LNCAP (cell line): ENCODE results near the gene SPATA31D1.
"Not testable (repeated sequence)": the region's sequence is repeated elsewhere in the genome, so short reads cannot be mapped to it uniquely, and the experiment has no call there.

Source experiments
- TF ChIP-seq, protein P1 (sequence below): fragments of 450-650 bp; IDR thresholded peaks from 2 replicates; pipeline ENCODE4 v1.5.1; 2017; ENCODE audit warnings: mild to moderate bottlenecking

Gene SPATA31D1

DNA sequence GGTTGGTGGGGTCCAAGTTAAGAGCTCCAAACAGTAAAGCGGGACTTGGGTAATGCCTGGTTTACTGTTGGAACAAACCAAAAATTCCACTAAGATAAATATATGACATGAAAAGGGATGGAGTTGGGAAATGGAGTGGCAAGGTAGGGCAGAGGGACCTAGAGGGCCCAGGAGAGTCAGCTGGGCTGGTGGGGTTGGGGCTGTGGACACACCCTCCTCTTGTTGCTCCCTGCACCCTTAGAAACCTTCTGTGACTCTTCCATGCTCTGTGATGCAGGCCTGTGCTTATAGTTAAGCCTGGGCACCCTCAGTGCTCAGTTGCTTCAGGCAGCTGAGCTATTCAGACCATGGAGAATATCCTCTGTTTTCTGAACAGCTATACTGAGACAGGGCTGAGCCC, at the start of gene SPATA31D1:
Gene SPATA31D1 (plus strand): TSS at position 301 of the 400 bp plus-strand sequence. CDS start 47 bp downstream, at position 348.
- TF ChIP-seq, protein P1, sequence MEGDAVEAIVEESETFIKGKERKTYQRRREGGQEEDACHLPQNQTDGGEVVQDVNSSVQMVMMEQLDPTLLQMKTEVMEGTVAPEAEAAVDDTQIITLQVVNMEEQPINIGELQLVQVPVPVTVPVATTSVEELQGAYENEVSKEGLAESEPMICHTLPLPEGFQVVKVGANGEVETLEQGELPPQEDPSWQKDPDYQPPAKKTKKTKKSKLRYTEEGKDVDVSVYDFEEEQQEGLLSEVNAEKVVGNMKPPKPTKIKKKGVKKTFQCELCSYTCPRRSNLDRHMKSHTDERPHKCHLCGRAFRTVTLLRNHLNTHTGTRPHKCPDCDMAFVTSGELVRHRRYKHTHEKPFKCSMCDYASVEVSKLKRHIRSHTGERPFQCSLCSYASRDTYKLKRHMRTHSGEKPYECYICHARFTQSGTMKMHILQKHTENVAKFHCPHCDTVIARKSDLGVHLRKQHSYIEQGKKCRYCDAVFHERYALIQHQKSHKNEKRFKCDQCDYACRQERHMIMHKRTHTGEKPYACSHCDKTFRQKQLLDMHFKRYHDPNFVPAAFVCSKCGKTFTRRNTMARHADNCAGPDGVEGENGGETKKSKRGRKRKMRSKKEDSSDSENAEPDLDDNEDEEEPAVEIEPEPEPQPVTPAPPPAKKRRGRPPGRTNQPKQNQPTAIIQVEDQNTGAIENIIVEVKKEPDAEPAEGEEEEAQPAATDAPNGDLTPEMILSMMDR: not testable (repeated sequence)

DNA sequence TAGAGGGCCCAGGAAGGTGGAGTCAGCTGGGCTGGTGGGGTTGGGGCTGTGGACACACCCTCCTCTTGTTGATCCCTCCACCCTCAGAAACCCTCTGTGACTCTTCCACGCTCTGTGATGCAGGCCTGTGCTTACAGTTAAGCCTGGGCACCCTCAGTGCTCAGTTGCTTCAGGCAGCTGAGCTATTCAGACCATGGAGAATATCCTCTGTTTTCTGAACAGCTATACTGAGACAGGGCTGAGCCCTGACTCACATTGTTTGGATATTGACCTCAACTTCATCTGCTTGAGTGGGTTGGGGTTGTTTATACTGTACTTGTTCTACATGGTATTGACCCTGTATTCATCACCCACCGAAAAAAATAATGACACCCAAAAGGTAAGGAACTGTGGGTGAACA, 45.2 kb upstream of the SPATA31D1 start, which contains the start of gene SPATA31D3:
Gene SPATA31D3 (plus strand): TSS at position 108 of the 400 bp plus-strand sequence. CDS start 86 bp downstream, at position 194.
- TF ChIP-seq, protein P1: not testable (repeated sequence)

DNA sequence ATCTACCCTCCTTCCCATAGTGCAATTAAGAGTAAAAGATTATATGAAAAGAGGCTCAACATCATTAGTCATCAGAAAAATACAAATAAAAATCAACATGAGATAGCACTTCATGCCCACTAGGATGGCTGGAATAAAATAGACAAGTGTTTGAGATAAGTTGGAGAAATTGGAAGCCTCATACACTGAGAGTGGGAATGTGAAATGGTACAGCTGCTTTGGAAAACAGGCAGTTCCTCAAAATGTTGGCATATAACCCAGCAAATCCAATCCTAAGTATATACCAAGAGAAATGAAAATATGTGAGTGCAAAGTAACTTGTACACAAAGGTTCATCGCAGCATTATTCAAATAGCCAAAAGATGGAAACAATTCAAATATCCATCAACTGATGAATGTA, 35.5 kb upstream of the SPATA31D1 start:
- TF ChIP-seq, protein P1: no peak

DNA sequence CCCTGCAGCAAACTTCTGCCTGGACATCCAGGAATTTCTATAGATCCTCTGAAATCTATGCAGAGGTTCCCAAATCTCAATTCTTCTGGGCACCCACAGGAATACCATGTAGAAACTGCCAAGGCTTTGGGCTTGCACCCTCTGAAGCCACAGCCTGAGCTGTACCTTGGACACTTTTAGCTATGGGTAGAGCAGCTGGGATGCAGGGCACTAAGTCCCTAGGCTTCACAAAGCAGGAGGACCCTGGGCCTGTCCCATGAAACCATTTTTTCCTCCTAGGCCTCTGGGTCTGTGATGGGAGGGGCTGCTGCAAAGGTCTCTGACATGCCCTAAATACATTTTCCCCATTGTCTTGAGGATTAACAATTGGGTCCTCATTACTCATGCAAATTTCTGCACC, 32.9 kb upstream of the SPATA31D1 start:
- TF ChIP-seq, protein P1: no peak

DNA sequence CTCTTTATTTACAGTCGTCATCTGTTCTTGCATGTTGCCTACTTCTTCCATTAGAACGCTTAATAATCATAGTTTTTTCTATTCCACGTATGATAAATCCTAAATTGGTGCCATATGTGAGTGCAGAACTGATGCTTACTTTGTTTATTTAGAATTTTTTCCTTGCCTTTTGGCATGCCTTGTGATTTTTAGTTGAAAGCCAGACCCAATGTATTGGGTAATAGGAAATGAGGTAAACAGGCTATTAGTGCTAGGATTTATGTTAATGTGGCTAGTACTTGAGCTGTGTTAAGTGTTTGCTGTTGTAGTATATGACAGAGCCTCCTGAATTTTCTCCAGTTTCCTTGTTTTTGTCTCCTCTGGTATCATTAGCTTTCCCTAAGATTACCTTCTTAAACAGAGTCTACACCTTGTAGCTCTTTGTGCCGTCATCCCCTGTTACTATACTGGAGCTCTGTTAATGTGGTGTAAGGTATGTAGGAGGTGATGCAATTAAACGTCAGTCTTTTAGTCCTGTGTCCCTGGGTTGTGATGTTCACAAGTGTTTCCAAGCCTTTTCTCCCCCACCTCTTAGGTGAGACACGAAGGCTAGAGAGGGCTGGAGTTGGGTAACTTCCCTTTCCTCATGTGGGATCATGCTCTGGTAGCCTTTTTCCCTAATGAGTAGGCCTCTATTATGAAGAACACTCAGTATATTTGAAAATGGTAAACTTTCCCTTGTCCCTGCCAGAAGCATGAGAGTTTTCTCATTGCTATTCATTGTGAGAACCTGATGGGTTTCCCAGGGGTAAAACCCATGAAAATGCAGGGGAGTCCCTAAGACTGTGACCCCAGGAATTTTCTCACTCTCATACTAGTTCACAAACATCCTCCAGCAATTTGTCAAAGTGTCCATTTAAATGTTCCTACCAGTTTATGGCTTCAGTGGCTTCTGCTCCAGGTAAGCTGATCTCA, 24.1 kb upstream of the SPATA31D1 start:
- TF ChIP-seq, protein P1: no peak

DNA sequence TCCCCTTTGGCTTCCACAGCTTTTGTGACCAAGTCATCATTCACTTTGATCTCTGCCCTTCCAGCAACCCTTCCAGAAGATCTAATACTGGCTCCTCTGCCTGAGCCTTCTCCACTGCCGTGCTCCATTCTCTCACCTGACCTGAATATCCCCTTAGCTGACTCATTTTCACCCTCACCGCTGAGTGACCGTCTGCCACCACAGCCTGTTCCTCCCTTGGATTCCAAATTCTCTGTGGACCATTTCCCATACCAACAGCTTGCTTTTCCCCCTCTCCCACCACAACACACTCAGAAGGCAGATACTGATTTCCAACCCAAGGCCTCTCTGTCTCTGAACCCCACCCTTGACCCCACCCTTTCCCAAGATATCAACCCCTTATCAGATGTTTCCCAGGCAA, 20.5 kb upstream of the SPATA31D1 start:
- TF ChIP-seq, protein P1: no peak

DNA sequence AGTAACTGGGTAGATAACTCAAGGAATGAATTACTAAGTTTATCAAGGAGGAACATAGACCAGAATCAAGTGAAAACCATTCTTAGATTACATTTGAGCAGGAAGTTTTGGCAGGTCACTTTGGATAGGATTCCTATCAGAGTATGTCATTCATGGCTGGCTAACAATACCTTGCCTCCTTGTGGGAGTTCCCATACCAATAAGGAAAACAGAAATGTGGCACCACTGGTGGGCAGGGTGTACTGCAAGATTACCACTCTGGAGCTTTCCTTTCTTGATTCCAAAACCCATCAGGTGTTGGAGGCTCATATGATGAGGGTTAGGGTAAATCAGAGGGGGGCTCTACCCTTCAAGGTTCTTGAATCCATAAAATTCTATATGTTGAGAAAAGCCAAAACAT, 18.6 kb upstream of the SPATA31D1 start:
- TF ChIP-seq, protein P1: no peak
